GM18951 (cell line): ENCODE data around the gene RAMACL.
"Not testable (repeated sequence)": the region's sequence is repeated elsewhere in the genome, so short reads cannot be mapped to it uniquely, and the experiment has no call there.

ENCODE experiments used
- POLR2A ChIP-seq: IDR thresholded peaks from 4 replicates; pipeline ENCODE4 v1.6.1; 2011; ENCODE audit warnings: mild to moderate bottlenecking; ENCODE audit not compliant: insufficient read length, insufficient read depth; ENCODE audit errors: extremely low read depth
- in situ Hi-C: fragments of 300-500 bp; cut with MboI; formaldehyde crosslinking; loops from one replicate; pipeline ENCODE4 v1.12.0; 2022; ENCODE audit warnings: low sequenced_read_pairs, mixed read lengths, inconsistent platforms; ENCODE audit not compliant: unreplicated experiment

RAMACL gene

DNA sequence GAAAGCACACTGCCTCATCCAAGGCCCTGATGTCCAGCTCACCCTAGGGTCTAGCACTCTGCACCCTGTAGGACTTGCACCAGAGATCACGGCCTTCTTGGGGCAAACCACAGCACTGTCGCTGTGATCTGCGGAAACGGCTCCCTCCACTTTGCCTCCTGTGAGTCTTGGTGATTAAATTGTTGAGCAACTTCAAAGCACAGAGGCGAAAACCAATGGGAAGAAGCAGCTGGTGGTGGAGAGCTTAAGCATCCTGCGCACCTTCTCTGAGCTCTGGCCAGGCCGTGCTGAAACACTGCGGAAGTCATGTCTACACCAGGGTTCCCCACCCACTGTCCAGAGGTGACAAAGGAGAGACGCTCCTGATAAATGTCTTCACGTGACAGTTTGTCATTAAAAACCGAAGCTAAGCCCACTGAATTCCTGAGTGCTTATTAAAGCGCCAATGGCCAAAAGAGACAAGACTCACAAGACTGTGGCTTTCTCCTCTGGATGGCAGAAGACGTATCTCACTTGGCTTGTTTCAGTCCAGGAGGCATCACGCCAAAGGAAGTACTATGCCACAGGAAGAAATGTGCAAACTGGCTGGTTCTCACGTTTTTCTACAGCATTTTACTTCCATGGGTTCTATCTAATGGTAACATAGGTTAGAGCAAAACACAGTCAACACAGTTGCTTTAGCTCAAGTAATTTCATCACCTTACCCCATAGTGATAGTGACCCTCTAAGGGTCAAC lies 3.1 kb downstream of the RAMACL start:
- in situ Hi-C loops: no loop called here
- no peak for TF ChIP-seq POLR2A

DNA sequence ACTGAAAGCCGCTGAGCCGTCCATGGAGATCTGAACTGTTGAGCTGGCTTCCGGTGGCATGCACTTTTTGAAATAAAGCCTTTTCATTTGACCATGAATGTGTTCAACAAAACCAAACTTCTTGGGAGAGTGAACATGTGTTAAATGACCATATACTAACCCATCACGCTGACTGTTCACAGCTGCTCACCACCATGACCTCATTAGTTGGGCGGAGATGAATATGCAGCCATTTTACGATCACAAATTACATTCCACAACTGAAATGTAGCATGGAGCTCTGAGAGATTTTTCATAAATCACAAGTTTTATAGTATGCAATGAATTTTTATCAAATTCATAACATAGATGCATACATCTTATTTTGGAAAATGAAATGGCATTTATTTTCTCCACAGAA lies 4.2 kb downstream of the RAMACL start:
- TF ChIP-seq POLR2A: no peak
- in situ Hi-C loops: no loop called here

DNA sequence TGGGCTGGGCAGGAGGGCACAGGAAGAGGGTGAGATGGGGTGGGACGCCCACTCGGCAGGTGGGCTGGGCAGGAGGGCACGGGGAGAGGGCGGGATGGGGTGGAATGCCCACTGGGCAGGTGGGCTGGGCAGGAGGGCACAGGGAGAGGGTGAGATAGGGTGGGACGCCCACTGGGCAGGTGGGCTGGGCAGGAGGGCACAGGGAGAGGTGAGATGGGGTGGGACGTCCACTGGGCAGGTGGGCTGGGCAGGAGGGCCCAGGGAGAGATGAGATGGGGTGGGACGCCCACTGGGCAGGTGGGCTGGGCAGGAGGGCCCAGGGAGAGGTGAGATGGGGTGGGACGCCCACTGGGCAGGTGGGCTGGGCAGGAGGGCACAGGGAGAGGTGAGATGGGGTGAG lies 4.7 kb downstream of the RAMACL start:
- in situ Hi-C loops: not testable (repeated sequence)

DNA sequence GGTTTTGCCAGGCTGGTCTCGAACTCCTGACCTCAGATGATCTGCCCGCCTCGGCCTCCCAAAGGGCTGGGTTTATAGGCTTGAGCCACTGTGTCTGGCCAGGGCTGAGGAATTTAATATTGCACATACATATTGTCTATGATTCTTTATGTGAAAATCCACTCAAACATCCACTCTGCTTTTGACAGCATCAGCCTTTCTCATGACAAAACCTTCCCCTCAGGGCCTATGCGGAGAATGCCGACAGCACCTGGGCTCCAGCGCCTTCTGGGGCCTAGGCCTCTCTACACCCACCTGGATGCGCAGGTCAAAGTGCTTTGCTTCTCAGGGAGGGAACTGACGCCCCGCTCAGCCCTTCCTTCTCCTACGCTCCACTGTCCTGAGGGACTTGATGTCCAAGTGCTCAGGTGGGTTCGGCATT lies 5.4 kb downstream of the RAMACL start:
- in situ Hi-C loops: no loop called here
- TF ChIP-seq POLR2A: no peak

DNA sequence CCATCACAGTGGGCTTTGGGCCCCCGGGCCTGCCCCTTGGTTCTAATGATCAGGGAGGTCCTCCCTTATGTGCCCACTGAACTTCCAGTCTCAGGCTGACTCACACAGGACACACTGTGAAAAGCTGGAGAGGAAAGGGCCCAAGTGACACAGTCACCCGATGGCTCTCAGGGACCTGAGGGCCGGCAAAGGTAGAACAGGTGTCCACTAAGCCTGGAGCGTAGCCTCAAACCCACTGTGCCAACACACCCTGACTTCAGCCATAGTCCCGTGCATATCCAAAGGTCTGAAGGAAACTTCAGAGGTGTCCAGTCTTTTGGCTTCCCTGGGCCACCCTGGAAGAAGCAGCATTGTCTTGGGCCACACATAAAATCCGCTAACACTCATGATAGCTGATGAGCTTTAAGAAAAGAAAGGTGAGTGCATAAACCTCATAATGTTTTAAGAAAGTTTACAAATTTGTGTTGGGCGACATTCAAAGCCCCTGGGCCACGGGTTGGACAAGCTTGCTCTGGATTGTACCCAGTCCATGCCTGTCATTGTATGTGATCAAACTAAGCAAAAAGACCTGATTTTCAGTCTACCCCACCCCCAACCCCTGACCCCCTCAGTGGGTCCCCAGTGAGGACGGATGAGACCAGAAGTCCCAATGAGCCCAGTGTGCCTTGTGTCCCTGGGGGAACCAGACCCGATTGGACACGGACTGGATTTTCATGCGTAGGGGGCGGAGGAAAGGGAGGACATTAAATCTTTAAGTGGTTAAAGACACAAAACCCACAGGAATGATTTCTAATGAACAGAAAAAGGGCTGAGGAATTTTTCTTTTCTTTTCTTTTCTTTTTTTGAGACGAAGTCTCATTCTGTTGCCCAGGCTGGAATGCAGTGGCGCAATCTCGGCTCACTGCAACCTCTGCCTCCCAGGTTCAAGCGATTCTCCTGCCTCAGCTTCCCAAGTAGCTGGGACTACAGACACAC lies 6.1 kb downstream of the RAMACL start:
- no peak for TF ChIP-seq POLR2A
- in situ Hi-C loops: no loop called here

DNA sequence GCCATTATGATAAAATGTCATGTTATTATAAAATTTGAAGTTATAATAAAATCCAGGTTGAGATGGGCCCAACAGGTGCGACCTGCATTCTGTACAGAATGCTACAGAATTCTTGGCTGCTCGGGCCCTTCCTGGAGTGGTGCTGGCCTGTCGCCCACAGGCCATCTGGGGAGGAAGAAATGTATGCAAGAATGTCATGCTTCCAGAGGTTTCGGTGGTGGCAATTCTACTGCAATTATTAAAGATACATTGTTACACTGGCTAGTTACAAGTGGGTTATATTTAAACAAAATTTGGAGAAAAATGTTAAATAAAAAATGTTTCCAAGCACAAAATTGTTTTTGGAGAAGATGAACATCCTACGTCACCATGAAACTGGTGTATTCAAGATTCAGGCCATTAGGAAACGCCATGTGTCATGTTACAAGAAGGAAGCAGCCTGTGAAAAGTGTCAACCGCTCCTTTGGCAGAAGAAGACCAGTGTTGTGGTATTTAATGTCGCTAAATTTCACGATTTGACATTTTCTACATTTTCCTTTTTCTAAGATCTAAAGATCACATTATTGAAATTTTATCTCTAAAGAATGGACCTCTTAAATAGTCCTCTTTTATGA lies 7.1 kb downstream of the RAMACL start:
- in situ Hi-C loops: no loop called here
- no peak for TF ChIP-seq POLR2A

DNA sequence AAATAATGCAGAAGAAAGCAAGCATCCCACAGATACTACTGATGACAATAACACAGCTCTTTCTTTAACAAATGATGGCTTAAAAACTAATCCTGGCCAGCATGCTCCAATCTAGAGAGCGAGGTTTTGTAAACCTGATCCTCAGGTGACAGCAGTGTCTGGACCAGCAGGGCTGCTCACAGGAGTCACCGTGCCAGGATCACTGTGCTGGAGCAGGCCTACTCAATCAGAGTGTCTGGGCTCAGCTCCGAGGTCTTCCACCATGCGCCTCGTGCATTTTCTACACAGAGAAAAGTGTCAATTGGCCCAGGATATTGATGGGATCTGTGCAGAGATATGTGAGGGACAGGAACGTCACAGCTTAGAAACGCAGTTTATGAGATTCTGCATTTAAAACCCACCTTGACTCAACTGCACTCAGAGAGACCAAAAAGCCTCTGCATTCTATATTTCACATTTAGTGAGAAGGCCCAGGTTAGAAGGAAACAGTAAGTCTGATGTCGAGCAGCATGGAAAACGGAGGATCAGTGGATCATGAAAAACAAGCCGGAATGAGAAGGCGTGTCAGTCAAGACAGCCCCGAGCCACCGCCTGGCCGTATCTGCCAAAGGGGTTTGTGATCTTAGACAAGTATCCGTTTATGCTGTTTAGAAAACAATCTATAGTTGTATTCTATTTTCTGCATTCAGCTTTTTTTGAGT lies 7.8 kb downstream of the RAMACL start:
- in situ Hi-C loops: no loop called here
- TF ChIP-seq POLR2A: no peak

DNA sequence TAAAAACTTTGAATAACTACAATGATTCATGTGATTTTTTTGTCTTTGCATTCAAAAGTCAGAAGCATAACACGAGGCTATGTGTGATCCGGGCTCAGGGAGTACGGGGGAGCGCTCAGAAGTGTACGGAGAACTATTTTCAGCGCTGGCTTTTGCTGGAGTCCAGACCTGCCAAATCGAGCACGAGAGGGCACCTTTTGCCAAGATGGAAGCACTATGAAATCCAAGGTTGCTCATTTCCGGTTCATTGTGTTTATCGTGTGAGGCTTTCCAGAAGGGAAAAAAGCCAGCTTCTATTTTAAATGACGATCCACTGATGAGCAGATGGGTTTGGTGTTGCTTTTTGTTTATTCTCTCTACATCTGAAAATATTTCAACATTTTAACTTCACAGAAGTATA lies 11.3 kb downstream of the RAMACL start:
- no peak for TF ChIP-seq POLR2A
- in situ Hi-C loops: no loop called here

DNA sequence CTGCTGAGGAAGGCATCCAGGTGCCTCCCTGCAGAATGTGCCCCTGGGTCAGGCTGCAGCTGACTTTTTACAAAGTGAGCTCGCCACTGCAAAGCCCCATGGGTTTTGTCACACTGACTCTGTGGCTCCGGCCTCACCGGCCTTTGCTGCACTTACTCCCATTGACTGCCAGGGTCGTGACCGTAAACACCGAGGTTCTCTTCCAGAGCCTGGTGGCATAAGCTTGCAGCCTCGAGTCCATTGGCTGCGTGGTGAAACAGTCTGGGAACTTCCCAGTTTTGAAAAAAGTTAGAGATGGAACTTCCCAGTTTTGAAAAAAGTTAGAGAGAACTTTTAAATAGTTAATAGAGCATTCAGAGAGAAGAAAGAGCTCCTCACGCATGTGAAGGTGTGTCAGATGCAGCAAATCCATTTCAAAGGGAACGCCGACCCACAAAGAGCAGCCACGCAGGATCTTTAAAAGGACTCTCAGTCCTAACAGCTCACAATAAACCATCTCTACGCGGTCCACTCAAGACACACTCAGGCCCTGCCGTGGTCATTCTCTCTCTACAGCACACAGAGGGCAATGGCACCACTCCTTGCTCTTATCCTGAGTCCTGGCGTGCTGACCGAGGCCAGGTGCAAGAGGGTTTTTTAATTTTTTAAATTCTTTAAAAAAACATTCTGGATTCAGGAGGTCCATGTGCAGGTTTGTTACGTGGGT lies 12.8 kb downstream of the RAMACL start:
- in situ Hi-C loops: no loop called here
- TF ChIP-seq POLR2A: no peak

DNA sequence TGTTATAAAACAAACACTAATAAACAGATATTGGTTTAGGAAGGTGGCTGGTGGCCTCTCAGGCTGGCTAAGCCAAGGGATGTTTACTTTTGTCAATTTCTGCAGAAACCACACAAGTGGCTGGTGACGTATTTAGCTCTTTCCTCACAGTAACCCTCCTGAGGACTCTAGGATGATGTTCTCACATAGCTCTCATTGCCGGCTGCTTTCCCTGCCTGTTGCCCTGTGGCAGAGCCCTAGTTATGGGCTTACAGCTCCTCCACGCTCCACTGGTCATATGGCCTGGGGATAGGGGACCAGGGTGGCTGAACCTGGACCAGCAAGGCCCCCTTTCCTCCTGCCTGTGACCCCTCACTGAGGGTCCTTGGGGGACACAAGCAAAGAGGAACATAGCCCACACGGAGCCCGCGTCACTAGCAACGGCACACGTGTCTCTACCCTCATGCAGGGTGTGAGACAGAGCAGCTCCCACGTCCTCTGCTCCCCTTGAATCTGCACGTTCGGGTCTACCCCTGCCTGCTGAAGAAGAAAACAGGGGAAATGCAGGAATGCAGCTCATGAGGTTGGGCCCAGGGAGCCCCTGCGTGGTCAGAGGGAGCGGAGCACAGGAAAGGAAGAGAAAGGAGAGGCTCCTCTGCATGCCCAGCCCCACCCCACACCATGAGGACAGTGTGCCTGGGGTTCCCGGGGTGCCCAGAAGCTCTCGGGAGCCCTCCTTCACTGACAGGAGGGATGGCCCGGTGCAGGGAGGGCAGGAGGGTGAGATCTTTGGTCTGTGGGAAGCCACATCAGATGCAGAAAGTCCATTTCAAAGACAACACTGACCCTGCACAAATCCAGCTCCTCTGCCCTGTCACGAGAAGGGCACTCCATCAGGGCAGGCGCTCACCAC lies 13.9 kb downstream of the RAMACL start:
- in situ Hi-C loops: no loop called here
- TF ChIP-seq POLR2A: no peak

DNA sequence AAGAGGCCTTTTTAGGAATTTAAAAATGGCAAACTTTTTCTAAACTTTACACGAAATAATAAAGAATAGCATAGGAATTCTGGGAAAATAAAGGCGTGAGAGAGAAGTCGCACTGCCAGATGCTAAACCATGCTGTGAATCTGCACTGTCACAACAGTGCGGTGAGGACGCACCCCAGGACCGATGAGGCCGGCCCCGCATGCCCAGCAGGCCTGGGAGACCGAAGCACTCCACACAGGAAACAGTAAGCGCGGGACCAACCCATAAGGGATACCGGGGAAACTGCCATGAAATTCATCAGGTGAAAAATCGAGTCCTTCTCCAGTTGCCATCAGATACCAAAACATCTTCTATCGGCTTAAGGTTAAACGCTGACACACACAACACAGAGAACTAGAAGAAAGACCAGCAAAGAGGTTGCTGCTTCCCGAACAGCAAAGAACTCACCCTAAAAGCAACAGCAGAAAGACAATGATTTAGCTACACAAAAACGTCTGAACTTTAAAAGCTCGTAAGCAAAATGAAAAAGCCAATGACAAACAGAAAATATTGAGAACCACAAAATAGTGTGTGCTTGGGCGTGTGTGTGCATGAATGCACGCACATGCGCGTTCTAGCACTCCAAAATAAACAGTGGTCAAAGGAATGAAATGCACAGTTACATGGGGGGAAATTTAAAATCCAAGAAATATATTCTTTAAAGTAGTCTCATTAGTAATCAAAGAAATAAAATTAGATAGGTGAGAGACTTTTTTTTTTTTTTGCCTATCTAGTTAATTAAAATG lies 15.4 kb downstream of the RAMACL start:
- in situ Hi-C loops: no loop called here
- no peak for TF ChIP-seq POLR2A
